GM13976 (cell line): Measurements from ENCODE around the gene ADGRG3.

Experiments
- DNase-seq: peaks from one replicate; pipeline ENCODE4 v3.0.0; 2012; ENCODE audit warnings: low spot score
- CTCF ChIP-seq: IDR thresholded peaks from 2 replicates; pipeline ENCODE4 v1.5.1; 2012; ENCODE audit warnings: borderline replicate concordance, mild to moderate bottlenecking; ENCODE audit not compliant: insufficient read depth; ENCODE audit errors: extremely low read depth, missing control alignments, control extremely low read depth
- in situ Hi-C: fragments of 300-500 bp; cut with MboI; formaldehyde crosslinking; loops from one replicate; pipeline ENCODE4 v1.12.0; 2022; ENCODE audit warnings: low sequenced_read_pairs, mixed read lengths, inconsistent platforms; ENCODE audit not compliant: unreplicated experiment

The ADGRG3 gene

GRCh38 chr16:57658130-57658877 lies 9.8 kb upstream of the ADGRG3 start:
- no peak for TF ChIP-seq CTCF
- no peak for DNase-seq
- in situ Hi-C loops = no loop called here

- TF ChIP-seq CTCF = no peak
- no peak for DNase-seq
- in situ Hi-C loops = no loop called here
Observed at GRCh38 chr16:57658878-57659674, 9.0 kb upstream of the ADGRG3 start.

GRCh38 chr16:57660715-57661463 lies 7.2 kb upstream of the ADGRG3 start:
- no peak for DNase-seq
- in situ Hi-C loops = no loop called here

GRCh38 chr16:57661510-57661909 lies 6.6 kb upstream of the ADGRG3 start:
- DNase-seq = no peak
- in situ Hi-C loops = no loop called here
- TF ChIP-seq CTCF = no peak

More at GRCh38 chr16:57660715-57661463, 7.2 kb upstream of the ADGRG3 start:
- TF ChIP-seq CTCF = no peak

- DNase-seq = no peak
- no peak for TF ChIP-seq CTCF
- in situ Hi-C loops = no loop called here
Observed at GRCh38 chr16:57661936-57662906, 5.9 kb upstream of the ADGRG3 start.
